Stromal cell of bone marrow (primary cell): ENCODE data around the gene PCSK6.

Experiments
- DNase-seq: peaks from one replicate; pipeline ENCODE4 v3.0.0-alpha.2; 2012; ENCODE audit warnings: low read depth

PCSK6 gene

GRCh38 chr15:101498717-101499480, 9.4 kb upstream of the PCSK6 start:
- DNase-seq = no peak

- no peak for DNase-seq
Observed at GRCh38 chr15:101498076-101498716, 8.7 kb upstream of the PCSK6 start.

GRCh38 chr15:101497484-101498034, 8.1 kb upstream of the PCSK6 start:
- DNase-seq = no peak

- DNase-seq = no peak
Observed at GRCh38 chr15:101497017-101497416, 7.5 kb upstream of the PCSK6 start.

- no peak for DNase-seq
Observed at GRCh38 chr15:101496198-101496986, 6.9 kb upstream of the PCSK6 start.

- no peak for DNase-seq
Observed at GRCh38 chr15:101495334-101496197, 6.1 kb upstream of the PCSK6 start.

GRCh38 chr15:101494251-101494796, 4.8 kb upstream of the PCSK6 start:
- DNase-seq = no peak

GRCh38 chr15:101492766-101493692, 3.5 kb upstream of the PCSK6 start:
- DNase-seq = no peak

- DNase-seq = no peak
Observed at GRCh38 chr15:101491734-101492640, 2.5 kb upstream of the PCSK6 start.

- DNase-seq = no peak
Observed at GRCh38 chr15:101490922-101491733, 1.6 kb upstream of the PCSK6 start.

- DNase-seq = no peak
Observed at GRCh38 chr15:101490408-101490891, 943 bp upstream of the PCSK6 start.

GRCh38 chr15:101489237-101489598, 289 bp downstream of the PCSK6 start:
- DNase-seq = no peak

GRCh38 chr15:101488300-101489164, 975 bp downstream of the PCSK6 start:
- DNase-seq = no peak

- no peak for DNase-seq
Observed at GRCh38 chr15:101486696-101487459, 2.6 kb downstream of the PCSK6 start.

- DNase-seq = no peak
Observed at GRCh38 chr15:101483462-101483861, 6.0 kb downstream of the PCSK6 start.
